ENCODE data around the gene CACNA1G. TPM values are rescaled to one million over a fixed set of nuclear protein-coding genes. Genes with fewer than 3 reads are reported as not detected.

CACNA1G gene
- total RNA-seq, 1 donor from 2014 or later = 0.10 TPM

DNA sequence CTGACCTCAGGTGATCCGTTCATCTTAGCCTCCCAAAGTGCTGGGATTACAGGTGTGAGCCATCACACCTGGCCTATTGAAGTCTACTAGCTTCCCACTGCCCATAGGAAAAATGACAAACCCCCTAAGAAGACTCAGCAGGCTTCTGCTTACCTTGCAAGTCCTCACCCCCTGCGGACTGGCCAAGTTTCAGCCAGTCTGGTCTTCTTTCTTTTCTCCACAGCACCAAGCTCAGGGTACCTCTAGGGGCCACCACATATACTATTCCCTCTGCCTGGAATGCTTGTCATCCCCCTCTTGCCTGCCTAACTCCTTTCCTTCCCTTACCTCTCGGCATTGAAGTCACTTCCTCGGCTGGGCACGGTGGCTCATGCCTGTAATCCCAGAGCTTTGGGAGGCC is 105.3 kb downstream of the CACNA1G start:
- ATAC-seq = no peak

DNA sequence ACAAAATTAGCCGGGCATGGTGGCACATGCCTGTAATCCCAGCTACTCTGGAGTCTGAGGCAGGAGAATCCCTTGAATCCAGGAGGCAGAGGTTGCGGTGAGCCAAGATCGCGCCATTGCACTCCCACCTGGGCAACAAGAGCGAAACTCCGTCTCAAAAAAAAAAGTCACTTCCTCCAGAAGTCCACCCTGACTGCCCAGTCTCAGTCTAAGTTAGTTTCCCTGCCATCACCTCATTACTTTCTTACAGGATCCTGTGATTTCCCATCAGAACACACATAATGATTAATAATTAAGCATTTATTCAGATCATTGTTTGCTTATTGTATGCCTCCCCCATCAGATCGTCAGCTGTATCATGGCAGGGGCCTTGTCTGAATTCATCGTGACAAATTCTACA is 105.8 kb downstream of the CACNA1G start:
- no peak for ATAC-seq
- DNase-seq (ENCODE audit: low spot score) = no peak

More for the DNA sequence above, 105.3 kb downstream of the CACNA1G start:
- no peak for DNase-seq (ENCODE audit: low spot score)

- ATAC-seq = peak; percentile 12
- no peak for DNase-seq (ENCODE audit: low spot score)
Observed at GRCh38 chr17:50667259-50668024, 106.9 kb downstream of the CACNA1G start.

- DNase-seq (ENCODE audit: low spot score) (no peak), ATAC-seq (no peak)
Observed at GRCh38 chr17:50668025-50668837, 107.7 kb downstream of the CACNA1G start.

DNA sequence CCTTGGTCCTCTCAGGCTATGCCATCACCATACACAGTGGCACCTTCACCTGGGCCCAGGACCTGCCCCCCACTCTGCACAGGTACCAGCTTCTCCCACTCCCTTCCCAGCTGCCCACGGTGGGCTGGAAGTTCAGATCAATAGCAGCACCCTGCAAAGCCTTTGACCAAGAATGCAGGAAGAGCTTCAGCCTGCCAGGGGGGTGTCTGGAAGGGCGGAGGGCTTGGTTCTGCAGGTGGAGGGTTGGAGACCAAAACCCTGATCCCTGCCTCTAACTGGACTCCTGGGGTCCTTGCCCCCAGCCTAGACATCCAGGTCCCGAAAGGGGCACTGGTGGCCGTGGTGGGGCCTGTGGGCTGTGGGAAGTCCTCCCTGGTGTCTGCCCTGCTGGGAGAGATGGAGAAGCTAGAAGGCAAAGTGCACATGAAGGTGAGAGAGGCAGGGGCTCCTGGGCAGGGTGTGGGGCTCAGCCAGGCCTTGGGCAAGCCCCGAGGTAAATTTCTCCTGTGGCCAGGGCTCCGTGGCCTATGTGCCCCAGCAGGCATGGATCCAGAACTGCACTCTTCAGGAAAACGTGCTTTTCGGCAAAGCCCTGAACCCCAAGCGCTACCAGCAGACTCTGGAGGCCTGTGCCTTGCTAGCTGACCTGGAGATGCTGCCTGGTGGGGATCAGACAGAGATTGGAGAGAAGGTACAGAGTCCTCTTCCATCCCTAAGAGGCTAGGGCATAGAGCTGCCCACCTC is 108.5 kb downstream of the CACNA1G start:
- ATAC-seq (no peak), DNase-seq (ENCODE audit: low spot score) (no peak)

GRCh38 chr17:50672071-50672470 is 111.6 kb downstream of the CACNA1G start:
- no peak for ATAC-seq

DNA sequence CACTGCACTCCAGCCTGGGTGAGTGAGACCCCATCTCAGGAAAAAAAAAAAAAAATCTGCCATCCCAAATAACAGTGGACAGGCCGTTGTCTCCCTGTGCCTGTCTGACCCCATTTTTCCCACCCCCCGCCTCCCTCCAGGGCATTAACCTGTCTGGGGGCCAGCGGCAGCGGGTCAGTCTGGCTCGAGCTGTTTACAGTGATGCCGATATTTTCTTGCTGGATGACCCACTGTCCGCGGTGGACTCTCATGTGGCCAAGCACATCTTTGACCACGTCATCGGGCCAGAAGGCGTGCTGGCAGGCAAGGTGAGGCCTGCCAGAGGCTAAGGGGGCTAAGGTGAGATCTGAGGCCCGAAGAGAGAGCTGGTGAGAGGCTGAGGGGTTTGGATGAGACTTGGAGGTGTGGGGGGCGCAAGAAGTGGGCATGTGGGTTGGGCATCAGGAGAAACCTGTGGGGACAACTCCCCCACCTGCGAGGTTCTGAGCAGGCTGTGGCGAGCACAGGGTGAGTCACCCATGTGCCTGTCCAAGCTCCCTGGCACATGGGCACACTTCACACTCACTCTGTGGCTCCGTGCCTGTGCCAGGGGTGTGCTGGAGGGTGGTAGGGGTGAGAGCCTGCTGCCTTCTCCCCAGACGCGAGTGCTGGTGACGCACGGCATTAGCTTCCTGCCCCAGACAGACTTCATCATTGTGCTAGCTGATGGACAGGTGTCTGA is 112.5 kb downstream of the CACNA1G start:
- DNase-seq (ENCODE audit: low spot score) = no peak
- peak; percentile 13 for ATAC-seq

More at GRCh38 chr17:50672071-50672470, 111.6 kb downstream of the CACNA1G start:
- no peak for DNase-seq (ENCODE audit: low spot score)

DNA sequence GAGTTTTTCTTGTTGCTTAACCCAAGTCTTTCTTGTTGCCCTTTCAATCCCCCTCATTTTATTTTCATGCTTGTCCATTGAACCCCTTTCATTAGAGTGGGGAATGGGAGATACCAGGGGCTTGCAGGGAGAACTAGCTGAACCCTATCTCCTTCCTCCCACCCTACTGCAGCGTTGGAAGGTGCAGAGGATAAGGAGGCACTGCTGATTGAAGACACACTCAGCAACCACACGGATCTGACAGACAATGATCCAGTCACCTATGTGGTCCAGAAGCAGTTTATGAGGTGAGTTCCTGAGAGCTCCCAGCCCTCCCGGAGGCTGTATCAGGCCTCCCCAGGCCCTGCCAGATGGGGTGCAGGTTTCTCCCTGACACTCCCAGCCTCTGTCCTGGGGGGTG is 114.7 kb downstream of the CACNA1G start:
- DNase-seq (ENCODE audit: low spot score) = no peak
- ATAC-seq = peak; percentile 16

GRCh38 chr17:50675627-50676026 is 115.1 kb downstream of the CACNA1G start:
- peak; percentile 83 for ATAC-seq

GRCh38 chr17:50676065-50676975 is 115.8 kb downstream of the CACNA1G start:
- DNase-seq (ENCODE audit: low spot score) (peak; percentile 54), ATAC-seq (no peak)

More at GRCh38 chr17:50675627-50676026, 115.1 kb downstream of the CACNA1G start:
- DNase-seq (ENCODE audit: low spot score) = peak; percentile 93

Other genes with a start within 250 kb of the CACNA1G start
- gene XYLT2, start 214.6 kb upstream of the CACNA1G start, total RNA-seq = 10.4 TPM
- gene MRPL27, start 187.5 kb upstream of the CACNA1G start, total RNA-seq = 38.9 TPM
- 0.13 TPM for gene EME1, start 187.5 kb upstream of the CACNA1G start, total RNA-seq
- gene LRRC59, start 163.2 kb upstream of the CACNA1G start, total RNA-seq = 47.3 TPM
- gene ACSF2, start 134.5 kb upstream of the CACNA1G start, total RNA-seq = 56.1 TPM
- gene CHAD, start 91.8 kb upstream of the CACNA1G start, total RNA-seq = 12.4 TPM
- gene RSAD1, start 81.9 kb upstream of the CACNA1G start, total RNA-seq = 27.4 TPM
- gene MYCBPAP, start 52.3 kb upstream of the CACNA1G start, total RNA-seq = not detected
- gene EPN3, start 28.0 kb upstream of the CACNA1G start, total RNA-seq = 0.35 TPM
- 40.6 TPM for gene SPATA20, start 13.5 kb upstream of the CACNA1G start, total RNA-seq
- 326 TPM for gene ABCC3, start 74.2 kb downstream of the CACNA1G start, total RNA-seq
- 15.6 TPM for gene ANKRD40, start 147.2 kb downstream of the CACNA1G start, total RNA-seq
- 43.6 TPM for gene LUC7L3, start 158.9 kb downstream of the CACNA1G start, total RNA-seq
- not detected for gene ANKRD40CL, start 206.8 kb downstream of the CACNA1G start, total RNA-seq

All from left lobe of liver (tissue), 2 donors.